ENCODE measurements around the gene IRF2. TPM values are rescaled to one million over a fixed set of nuclear protein-coding genes. Genes with fewer than 3 reads are reported as not detected.

Gene IRF2
- total RNA-seq (10 to 100 TPM; 33.5 to 37.2 TPM), total RNA-seq (36.3 to 69.0 reads per million in 2 donors)

- ATAC-seq (peak; percentile 88), DNase-seq (peak; percentile 90 to 95 (median 91))
- H3K36me3 Mint-ChIP-seq (ENCODE audit: low read depth): peaks cover 7% of the 10 kb centered on the region
- peaks cover 44% of the 10 kb centered on the region for H3K4me1 Mint-ChIP-seq
- peak within 1 kb of the TSS; percentile 98 for H3K27ac Mint-ChIP-seq
- peak within 1 kb of the TSS; percentile 99 for H3K4me3 Mint-ChIP-seq
- no peaks in the 10 kb centered on the region for H3K27me3 Mint-ChIP-seq
- no peaks in the 10 kb centered on the region for H3K9me3 ChIP-seq (ENCODE audit: control insufficient read depth, low read length, poor library complexity, severe bottlenecking)
Observed at GRCh38 chr4:184474263-184475095, at the start of gene IRF2. TSS of gene IRF2 (minus strand) at chr4:184474550. CDS start at chr4:184429064, 45,486 bp downstream.

DNA sequence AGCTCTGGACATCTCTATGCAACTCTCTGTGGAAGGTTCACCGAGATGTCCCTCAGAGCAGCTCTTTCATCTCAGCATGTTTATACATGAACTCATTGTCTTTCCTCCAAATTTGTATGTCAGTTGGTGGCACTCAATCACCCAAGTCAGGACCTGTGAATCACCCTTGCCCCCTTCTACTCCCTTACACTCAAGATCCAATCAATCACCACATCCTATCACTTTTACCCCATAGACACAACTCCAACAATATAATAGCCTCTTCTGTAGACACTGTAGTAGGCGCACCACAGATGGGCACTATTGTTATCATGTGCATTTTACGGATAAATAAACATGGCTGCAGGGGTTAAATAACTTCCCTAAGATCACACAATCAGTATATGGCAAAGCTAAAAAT lies 41.3 kb upstream of the IRF2 start:
- no peak for ATAC-seq
- H3K27ac Mint-ChIP-seq: no peak overlapping the region

GRCh38 chr4:184514121-184514988 lies 40.0 kb upstream of the IRF2 start:
- Mint-ChIP-seq H3K4me3 (peak overlapping the region; percentile 55), H3K27me3 (no peaks in the 10 kb centered on the region), H3K27ac (peak overlapping the region; percentile 65), H3K36me3 (ENCODE audit: low read depth) (no peaks in the 10 kb centered on the region), H3K4me1 (peaks cover 16% of the 10 kb centered on the region)
- no peaks in the 10 kb centered on the region for H3K9me3 ChIP-seq (ENCODE audit: control insufficient read depth, low read length, poor library complexity, severe bottlenecking)
- ATAC-seq: peak; percentile 64
- no peak for DNase-seq

More for the DNA sequence above, 41.3 kb upstream of the IRF2 start:
- no peaks in the 10 kb centered on the region for H3K9me3 ChIP-seq (ENCODE audit: control insufficient read depth, low read length, poor library complexity, severe bottlenecking)
- H3K4me3 Mint-ChIP-seq: no peak overlapping the region
- no peaks in the 10 kb centered on the region for H3K27me3 Mint-ChIP-seq
- DNase-seq: no peak
- no peaks in the 10 kb centered on the region for H3K36me3 Mint-ChIP-seq (ENCODE audit: low read depth)
- peaks cover 16% of the 10 kb centered on the region for H3K4me1 Mint-ChIP-seq

DNA sequence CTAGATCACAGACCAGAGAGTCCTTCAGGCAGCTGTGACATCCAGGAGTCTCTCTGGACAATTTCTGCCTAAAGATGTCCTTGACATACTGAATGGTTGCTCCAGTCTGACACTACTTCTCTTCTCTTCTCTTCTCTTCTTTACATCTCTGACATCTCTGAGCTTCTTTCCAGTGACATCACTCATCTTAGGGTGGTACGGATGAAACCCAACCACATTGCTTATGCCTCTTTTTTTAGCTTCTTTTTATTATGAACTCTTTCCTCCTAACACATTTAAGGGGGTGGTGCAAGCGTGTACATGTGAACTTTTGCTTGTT lies 39.4 kb upstream of the IRF2 start:
- H3K4me1 Mint-ChIP-seq: peaks cover 16% of the 10 kb centered on the region
- H3K27me3 Mint-ChIP-seq: no peaks in the 10 kb centered on the region
- no peak for DNase-seq
- no peaks in the 10 kb centered on the region for H3K36me3 Mint-ChIP-seq (ENCODE audit: low read depth)
- H3K27ac Mint-ChIP-seq: no peak overlapping the region
- no peak for ATAC-seq
- H3K4me3 Mint-ChIP-seq: peak overlapping the region; percentile 55
- no peaks in the 10 kb centered on the region for H3K9me3 ChIP-seq (ENCODE audit: control insufficient read depth, low read length, poor library complexity, severe bottlenecking)

DNA sequence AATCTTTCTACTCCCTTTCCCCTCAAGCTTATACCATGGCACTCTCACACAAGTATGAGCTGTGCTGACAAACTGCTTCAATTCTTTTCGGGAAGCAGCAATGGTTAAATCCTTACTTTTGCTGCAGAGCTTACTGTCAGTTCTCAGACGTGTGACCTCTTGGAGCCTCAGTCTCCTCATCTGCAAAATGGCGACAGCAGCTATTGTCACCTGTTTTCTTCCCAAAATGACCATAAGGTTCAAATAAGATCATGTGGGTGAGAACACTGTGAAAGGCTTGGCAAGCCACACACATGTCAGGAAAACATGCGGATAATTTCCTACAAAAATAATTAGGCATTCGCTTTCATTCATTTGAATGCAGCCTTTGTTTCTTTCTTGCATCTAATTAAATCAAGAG lies 36.8 kb upstream of the IRF2 start:
- Mint-ChIP-seq H3K4me3 (no peak overlapping the region), H3K4me1 (peaks cover 19% of the 10 kb centered on the region), H3K36me3 (ENCODE audit: low read depth) (no peaks in the 10 kb centered on the region), H3K27me3 (no peaks in the 10 kb centered on the region), H3K27ac (no peak overlapping the region)
- ATAC-seq: no peak
- DNase-seq: no peak
- H3K9me3 ChIP-seq (ENCODE audit: control insufficient read depth, low read length, poor library complexity, severe bottlenecking): no peaks in the 10 kb centered on the region

GRCh38 chr4:184510401-184510800 lies 36.1 kb upstream of the IRF2 start:
- DNase-seq: no peak
- no peaks in the 10 kb centered on the region for H3K36me3 Mint-ChIP-seq (ENCODE audit: low read depth)
- H3K4me1 Mint-ChIP-seq: peaks cover 17% of the 10 kb centered on the region
- ATAC-seq: no peak
- H3K27ac Mint-ChIP-seq: no peak overlapping the region
- H3K9me3 ChIP-seq (ENCODE audit: control insufficient read depth, low read length, poor library complexity, severe bottlenecking): no peaks in the 10 kb centered on the region
- no peaks in the 10 kb centered on the region for H3K27me3 Mint-ChIP-seq
- H3K4me3 Mint-ChIP-seq: no peak overlapping the region

DNA sequence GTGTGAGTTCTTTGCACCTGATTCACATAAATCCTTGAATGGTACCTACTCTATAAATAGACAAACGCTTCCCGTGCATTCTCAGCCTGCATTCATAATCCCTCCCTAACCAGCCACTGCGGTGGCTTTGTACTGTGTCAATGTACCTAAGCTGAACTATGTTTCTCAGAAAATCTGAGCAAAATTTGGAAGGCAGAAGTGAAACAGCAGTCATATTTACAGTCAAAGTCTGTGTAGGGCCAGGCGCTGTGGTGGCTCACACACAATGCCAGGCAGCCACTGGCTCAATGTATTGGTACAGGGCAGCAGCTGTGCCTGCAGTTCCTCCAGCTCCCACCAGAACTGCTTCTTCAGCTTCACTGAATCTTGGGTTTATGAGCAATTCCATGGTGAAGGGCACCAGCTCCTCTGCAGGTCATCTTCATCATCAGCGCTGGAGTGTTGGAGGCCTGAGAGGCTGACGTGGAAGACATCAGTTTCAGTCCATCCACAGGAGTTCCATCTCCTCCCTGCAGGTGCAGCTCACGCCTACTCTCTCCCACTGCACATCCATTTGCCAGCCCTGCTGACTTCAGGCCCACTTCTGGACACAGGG lies 32.3 kb upstream of the IRF2 start:
- Mint-ChIP-seq H3K4me1 (peaks cover 18% of the 10 kb centered on the region), H3K4me3 (no peak overlapping the region), H3K27ac (no peak overlapping the region), H3K27me3 (no peaks in the 10 kb centered on the region), H3K36me3 (ENCODE audit: low read depth) (no peaks in the 10 kb centered on the region)
- H3K9me3 ChIP-seq (ENCODE audit: control insufficient read depth, low read length, poor library complexity, severe bottlenecking): no peaks in the 10 kb centered on the region
- DNase-seq (no peak), ATAC-seq (peak; percentile 79)

DNA sequence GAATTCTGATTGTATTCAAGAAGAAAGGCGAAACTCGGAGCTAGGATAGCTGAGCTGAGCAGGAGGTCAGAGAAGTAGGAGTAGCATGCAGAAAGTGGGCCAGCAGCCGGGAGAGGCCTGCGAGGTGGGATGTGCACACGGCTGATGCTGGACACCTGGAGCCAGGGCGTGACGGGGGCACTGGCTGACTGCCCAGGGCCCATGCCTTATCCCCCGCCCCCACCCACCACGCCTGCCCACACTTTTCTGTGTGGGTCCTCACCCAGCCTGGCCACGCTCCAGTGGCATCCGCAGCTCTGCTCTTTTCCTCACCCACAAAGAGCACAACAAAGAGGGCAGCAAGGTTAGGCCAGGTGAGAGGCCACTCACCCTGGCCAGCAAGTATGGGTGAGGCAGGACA lies 30.0 kb upstream of the IRF2 start:
- Mint-ChIP-seq H3K4me3 (peak overlapping the region; percentile 85), H3K4me1 (peaks cover 18% of the 10 kb centered on the region), H3K36me3 (ENCODE audit: low read depth) (no peaks in the 10 kb centered on the region), H3K27me3 (no peaks in the 10 kb centered on the region), H3K27ac (peak overlapping the region; percentile 87)
- no peaks in the 10 kb centered on the region for H3K9me3 ChIP-seq (ENCODE audit: control insufficient read depth, low read length, poor library complexity, severe bottlenecking)
- ATAC-seq: no peak
- DNase-seq: no peak

- DNase-seq: no peak
- peak overlapping the region; percentile 87 for H3K27ac Mint-ChIP-seq
Observed at GRCh38 chr4:184503869-184504300, 29.5 kb upstream of the IRF2 start.

GRCh38 chr4:184500748-184501589 lies 26.6 kb upstream of the IRF2 start:
- Mint-ChIP-seq H3K36me3 (ENCODE audit: low read depth) (no peaks in the 10 kb centered on the region), H3K27me3 (no peaks in the 10 kb centered on the region), H3K4me3 (no peak overlapping the region), H3K27ac (no peak overlapping the region), H3K4me1 (peaks cover 16% of the 10 kb centered on the region)
- no peaks in the 10 kb centered on the region for H3K9me3 ChIP-seq (ENCODE audit: control insufficient read depth, low read length, poor library complexity, severe bottlenecking)
- DNase-seq: no peak
- ATAC-seq: no peak

More at GRCh38 chr4:184503869-184504300, 29.5 kb upstream of the IRF2 start:
- ATAC-seq: peak; percentile 62
- Mint-ChIP-seq H3K36me3 (ENCODE audit: low read depth) (no peaks in the 10 kb centered on the region), H3K4me1 (peaks cover 18% of the 10 kb centered on the region), H3K4me3 (peak overlapping the region; percentile 85), H3K27me3 (no peaks in the 10 kb centered on the region)
- no peaks in the 10 kb centered on the region for H3K9me3 ChIP-seq (ENCODE audit: control insufficient read depth, low read length, poor library complexity, severe bottlenecking)

DNA sequence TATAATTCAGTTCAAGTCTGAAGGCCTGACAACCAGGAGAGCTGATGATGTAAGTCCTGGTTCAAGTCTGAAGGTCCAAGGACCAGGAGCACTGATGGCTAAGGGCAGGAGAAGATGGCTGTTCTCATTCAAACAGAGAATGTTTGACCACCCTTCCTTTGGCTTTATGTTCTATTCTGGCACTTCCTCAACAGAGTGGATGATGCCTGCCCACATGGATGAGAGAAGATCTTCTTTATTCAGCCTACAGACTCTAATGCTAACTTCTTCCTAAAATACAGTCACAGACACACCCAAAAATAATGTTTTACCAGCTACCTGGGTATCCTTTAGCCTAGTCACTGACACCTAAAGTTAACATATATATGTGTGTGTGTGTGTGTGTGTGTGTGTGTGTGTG lies 25.6 kb upstream of the IRF2 start:
- peaks cover 16% of the 10 kb centered on the region for H3K4me1 Mint-ChIP-seq

GRCh38 chr4:184498598-184498997 lies 24.2 kb upstream of the IRF2 start:
- no peaks in the 10 kb centered on the region for H3K27me3 Mint-ChIP-seq
- H3K27ac Mint-ChIP-seq: no peak overlapping the region
- H3K4me3 Mint-ChIP-seq: no peak overlapping the region
- H3K4me1 Mint-ChIP-seq: peaks cover 4% of the 10 kb centered on the region
- no peak for ATAC-seq
- H3K36me3 Mint-ChIP-seq (ENCODE audit: low read depth): no peaks in the 10 kb centered on the region
- DNase-seq: no peak
- H3K9me3 ChIP-seq (ENCODE audit: control insufficient read depth, low read length, poor library complexity, severe bottlenecking): no peaks in the 10 kb centered on the region

More for the DNA sequence above, 25.6 kb upstream of the IRF2 start:
- H3K36me3 Mint-ChIP-seq (ENCODE audit: low read depth): no peaks in the 10 kb centered on the region
- no peaks in the 10 kb centered on the region for H3K9me3 ChIP-seq (ENCODE audit: control insufficient read depth, low read length, poor library complexity, severe bottlenecking)
- no peak overlapping the region for H3K4me3 Mint-ChIP-seq
- ATAC-seq: no peak
- H3K27me3 Mint-ChIP-seq: no peaks in the 10 kb centered on the region
- DNase-seq: no peak
- H3K27ac Mint-ChIP-seq: no peak overlapping the region

All from T-helper 17 cell (primary cell).